ENCODE data around the gene ST6GALNAC6.
"Not testable (repeated sequence)": the region's sequence is repeated elsewhere in the genome, so short reads cannot be mapped to it uniquely, and the experiment has no call there.

The ST6GALNAC6 gene

DNA sequence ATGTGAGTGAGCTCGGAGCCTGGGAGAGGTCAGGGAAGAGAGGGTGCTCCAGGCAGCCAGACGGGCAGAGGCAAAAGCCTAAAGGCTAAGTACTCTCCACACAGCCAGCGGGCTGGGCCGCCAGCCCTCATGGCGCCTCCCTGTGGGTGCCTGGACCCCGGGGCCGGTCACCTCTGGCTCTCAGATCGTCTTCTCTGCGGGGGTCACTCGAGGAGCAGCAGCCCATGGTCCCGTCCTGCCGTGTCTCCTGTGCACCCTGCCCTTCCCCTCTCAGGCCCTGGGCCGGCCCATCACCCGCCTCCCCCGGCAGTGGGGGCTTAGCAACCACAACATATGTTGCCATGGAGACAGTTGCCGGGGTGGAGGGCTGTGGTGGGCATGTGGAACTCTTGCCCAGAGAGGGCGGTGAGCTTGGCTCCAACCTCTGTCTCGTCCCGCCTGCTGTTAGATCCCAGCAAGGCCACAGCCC, 26.1 kb downstream of the ST6GALNAC6 start:
- TF ChIP-seq, protein P1, sequence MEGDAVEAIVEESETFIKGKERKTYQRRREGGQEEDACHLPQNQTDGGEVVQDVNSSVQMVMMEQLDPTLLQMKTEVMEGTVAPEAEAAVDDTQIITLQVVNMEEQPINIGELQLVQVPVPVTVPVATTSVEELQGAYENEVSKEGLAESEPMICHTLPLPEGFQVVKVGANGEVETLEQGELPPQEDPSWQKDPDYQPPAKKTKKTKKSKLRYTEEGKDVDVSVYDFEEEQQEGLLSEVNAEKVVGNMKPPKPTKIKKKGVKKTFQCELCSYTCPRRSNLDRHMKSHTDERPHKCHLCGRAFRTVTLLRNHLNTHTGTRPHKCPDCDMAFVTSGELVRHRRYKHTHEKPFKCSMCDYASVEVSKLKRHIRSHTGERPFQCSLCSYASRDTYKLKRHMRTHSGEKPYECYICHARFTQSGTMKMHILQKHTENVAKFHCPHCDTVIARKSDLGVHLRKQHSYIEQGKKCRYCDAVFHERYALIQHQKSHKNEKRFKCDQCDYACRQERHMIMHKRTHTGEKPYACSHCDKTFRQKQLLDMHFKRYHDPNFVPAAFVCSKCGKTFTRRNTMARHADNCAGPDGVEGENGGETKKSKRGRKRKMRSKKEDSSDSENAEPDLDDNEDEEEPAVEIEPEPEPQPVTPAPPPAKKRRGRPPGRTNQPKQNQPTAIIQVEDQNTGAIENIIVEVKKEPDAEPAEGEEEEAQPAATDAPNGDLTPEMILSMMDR (conservative IDR thresholded peaks at IDR 0.05; ENCODE audit: low read depth) = no peak
- DNase-seq (ENCODE audit: low spot score) = no peak
- CTCF ChIA-PET = interaction anchor here (0.6 to 1.2 kb wide), 4 partner anchors 80 to 678 kb away, joined by 3 to 4 read pairs (median 4); partner anchors contain the start of gene TOR2A
- POLR2A ChIA-PET (ENCODE audit: low non-redundant PET) = interaction anchor here (1.0 kb wide), 1 partner anchor 81 kb away, joined by 3 read pairs; no protein-coding TSS in a partner anchor
- peak overlapping the region; percentile 87 for H3K27ac ChIP-seq

DNA sequence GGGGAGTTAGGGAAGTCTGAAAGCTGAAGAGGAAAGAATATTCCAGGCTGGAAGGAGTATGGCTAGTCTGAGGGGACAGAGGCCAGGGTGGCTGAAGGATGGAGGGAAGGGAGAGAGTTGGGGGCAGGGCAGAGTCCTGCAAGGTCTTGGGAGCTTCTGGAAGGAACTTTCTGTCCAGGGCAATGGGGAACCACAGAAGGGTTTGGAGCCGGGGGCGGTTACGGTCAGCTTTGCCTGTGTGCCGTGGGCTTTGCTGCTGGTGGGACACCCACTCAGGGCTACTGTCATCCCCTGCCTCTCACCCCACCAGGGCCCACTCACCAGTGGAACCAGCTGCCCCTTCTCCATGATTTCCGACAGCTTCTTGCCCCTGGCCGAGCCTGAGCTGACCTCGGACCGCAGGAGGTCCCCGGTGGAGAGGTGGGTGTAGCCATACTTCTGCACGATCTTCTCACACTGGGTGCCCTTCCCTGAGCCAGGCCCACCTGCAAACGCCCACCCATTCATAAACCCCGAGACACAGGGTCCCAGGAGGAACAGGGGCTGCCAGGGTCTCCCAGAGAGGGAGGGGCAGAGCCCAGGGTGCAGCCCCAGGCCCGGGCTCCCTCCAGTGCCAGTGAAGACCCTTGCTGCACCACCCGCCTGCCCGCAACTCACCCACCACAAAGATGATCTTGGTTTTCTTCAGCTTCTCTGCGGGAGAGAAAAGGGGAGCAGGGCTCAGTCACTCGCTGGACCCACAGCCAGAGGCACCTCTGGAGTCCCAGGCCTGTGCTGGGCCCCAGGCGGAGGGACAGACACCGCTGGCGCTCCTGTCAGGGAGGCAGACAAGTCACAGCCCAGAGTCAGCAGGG, 26.8 kb downstream of the ST6GALNAC6 start:
- DNase-seq (ENCODE audit: low spot score) = no peak
- POLR2A ChIA-PET (ENCODE audit: low non-redundant PET) = no interaction called here
- CTCF ChIA-PET = interaction anchor here (0.5 to 0.6 kb wide), 2 partner anchors 20 to 135 kb away, joined by 4 read pairs; no protein-coding TSS in a partner anchor
- H3K27ac ChIP-seq = peak overlapping the region; percentile 87
- TF ChIP-seq, protein P1 (conservative IDR thresholded peaks at IDR 0.05; ENCODE audit: low read depth) = no peak

DNA sequence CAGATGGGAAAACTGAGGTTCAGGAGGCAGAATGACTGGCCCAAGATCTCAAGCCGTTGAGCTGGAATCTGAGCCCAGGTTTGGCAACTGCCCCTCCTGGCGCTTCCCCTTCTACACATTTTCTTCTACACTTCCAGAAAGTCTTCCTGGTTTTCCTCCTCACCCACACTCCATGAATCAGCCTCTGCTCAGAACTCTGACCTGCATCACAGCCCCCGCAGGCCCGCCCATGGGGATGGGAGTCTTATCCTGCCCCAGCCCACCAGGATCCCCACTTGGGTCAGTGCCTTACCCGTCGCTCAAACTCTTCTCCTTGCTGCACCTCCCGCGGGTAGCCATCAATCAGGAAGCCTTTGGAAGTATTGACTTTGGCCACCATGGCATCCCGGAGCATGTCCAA, 27.9 kb downstream of the ST6GALNAC6 start:
- POLR2A ChIA-PET (ENCODE audit: low non-redundant PET) = no interaction called here
- no peak for DNase-seq (ENCODE audit: low spot score)
- TF ChIP-seq, protein P1 (conservative IDR thresholded peaks at IDR 0.05; ENCODE audit: low read depth) = no peak
- CTCF ChIA-PET = no interaction called here
- peak overlapping the region; percentile 87 for H3K27ac ChIP-seq

DNA sequence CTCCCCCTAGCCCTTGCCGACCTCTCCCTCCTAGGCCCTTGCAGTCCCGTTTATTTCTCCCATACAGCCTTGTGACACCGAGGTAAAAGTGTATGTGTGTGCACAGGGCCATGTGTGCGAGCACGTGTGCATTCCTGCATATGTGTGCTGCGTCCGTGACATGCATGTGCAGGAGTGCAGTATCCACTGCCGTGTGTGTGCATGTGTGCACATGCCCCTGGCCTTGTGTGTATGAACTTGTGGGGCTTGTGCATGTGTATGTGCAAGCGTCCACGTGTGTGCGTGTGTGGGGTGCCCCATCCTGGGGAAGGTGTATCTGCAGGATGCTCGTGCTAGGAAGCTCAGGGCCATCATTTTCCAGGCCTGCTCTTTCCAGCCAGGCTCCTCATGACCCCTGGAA, 28.5 kb downstream of the ST6GALNAC6 start:
- TF ChIP-seq, protein P1 (conservative IDR thresholded peaks at IDR 0.05; ENCODE audit: low read depth) = no peak
- peak overlapping the region; percentile 87 for H3K27ac ChIP-seq
- CTCF ChIA-PET = interaction anchor here (1.5 to 2.5 kb wide), 3 partner anchors 16 to 281 kb away, joined by 3 to 24 read pairs (median 17); partner anchors contain the start of genes ENG and TOR2A
- POLR2A ChIA-PET (ENCODE audit: low non-redundant PET) = no interaction called here
- DNase-seq (ENCODE audit: low spot score) = no peak

DNA sequence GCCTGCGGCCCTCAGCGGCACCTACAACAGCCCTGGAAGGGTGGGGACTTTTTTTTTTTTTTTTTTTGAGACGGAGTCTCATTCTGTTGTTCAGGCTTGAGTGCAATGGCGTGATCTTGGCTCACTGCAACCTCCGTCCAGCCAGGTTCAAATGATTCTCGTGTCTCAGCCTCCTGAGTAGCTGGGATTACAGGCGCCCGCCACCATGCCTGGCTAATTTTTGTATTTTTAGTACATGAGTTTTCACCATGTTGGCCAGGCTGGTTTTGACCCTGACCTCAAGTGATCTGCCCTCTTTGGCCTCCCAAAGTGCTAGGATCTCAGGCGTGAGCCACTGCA, 29.3 kb downstream of the ST6GALNAC6 start:
- not testable (repeated sequence) for DNase-seq (ENCODE audit: low spot score)
- ChIA-PET CTCF (interaction anchor here (0.5 to 2.5 kb wide), 36 partner anchors 8 to 577 kb away, joined by 3 to 24 read pairs (median 4); partner anchors contain the start of genes CDK9, ENG, FPGS and TOR2A), POLR2A (ENCODE audit: low non-redundant PET) (interaction anchor here (0.9 kb wide), 2 partner anchors 85 to 133 kb away, joined by 3 to 4 read pairs; partner anchors contain the start of gene CDK9)
- TF ChIP-seq, protein P1 (conservative IDR thresholded peaks at IDR 0.05; ENCODE audit: low read depth) = peak; percentile 70
- H3K27ac ChIP-seq = peak overlapping the region; percentile 87; the same call in 1 of the 2 replicates

Measured in RWPE1 (cell line).